VCaP (cell line): ENCODE results near the gene GDPD3.

Experiments used
- H3K27ac ChIP-seq: fragments of 450-650 bp; 2 replicates; pipeline ENCODE4 v1.5.1; 2017
- TF ChIP-seq, protein P1 (sequence below): fragments of 450-650 bp; conservative IDR thresholded peaks from 2 replicates; pipeline ENCODE4 v1.5.1; 2017; ENCODE audit warnings: mild to moderate bottlenecking, moderate library complexity

The GDPD3 gene

DNA sequence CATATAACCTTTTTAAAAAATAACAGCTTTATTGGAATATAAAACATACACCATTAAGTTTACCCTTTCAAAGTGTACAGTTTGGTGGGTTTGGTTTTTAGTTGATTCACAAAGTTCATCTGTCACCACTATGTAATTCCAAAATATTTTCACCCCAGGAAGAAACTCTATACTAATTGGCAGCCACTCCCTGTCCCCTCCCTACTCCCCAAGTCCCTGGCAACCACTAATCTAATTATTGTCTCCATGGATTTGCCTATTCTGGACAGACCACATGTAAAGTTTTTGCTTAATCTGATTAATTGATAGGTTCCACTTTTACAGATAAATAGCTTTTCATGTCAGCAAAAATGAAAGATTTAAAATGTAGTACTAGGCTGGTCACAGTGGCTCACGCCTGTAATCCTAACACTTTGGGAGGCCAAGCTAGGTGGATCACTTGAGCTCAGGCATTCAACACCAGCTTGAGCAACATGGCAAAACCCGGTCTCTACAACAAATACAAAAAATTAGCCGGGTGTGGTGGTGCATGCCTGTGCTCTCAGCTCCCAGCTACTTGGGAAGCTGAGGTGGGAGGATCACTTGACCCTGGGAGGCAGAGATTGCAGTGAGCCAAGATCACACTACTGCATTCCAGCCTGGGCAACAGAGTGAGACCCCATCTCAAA is 34.6 kb upstream of the GDPD3 start:
- H3K27ac ChIP-seq: no peak overlapping the region
- TF ChIP-seq, protein P1, sequence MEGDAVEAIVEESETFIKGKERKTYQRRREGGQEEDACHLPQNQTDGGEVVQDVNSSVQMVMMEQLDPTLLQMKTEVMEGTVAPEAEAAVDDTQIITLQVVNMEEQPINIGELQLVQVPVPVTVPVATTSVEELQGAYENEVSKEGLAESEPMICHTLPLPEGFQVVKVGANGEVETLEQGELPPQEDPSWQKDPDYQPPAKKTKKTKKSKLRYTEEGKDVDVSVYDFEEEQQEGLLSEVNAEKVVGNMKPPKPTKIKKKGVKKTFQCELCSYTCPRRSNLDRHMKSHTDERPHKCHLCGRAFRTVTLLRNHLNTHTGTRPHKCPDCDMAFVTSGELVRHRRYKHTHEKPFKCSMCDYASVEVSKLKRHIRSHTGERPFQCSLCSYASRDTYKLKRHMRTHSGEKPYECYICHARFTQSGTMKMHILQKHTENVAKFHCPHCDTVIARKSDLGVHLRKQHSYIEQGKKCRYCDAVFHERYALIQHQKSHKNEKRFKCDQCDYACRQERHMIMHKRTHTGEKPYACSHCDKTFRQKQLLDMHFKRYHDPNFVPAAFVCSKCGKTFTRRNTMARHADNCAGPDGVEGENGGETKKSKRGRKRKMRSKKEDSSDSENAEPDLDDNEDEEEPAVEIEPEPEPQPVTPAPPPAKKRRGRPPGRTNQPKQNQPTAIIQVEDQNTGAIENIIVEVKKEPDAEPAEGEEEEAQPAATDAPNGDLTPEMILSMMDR: no peak

DNA sequence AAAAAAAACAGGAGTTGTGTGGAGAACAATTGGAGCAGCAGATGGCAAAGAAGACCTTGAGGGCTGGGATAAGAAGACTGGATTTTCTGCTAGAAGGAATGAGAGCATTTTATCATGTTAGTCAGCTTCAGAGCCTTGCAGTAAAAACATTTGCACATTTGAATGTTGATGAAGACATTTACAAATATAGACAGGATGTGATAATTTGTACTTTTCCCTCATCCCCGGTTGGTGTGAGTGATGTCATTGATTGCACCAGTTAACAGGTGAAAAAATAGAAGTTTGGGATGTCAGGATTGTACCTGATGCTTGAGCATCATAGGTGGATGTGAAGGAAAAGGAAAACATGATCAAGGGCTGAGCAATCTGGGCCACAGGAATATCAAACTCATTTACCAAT is 32.3 kb upstream of the GDPD3 start:
- TF ChIP-seq, protein P1: no peak
- H3K27ac ChIP-seq: no peak overlapping the region

DNA sequence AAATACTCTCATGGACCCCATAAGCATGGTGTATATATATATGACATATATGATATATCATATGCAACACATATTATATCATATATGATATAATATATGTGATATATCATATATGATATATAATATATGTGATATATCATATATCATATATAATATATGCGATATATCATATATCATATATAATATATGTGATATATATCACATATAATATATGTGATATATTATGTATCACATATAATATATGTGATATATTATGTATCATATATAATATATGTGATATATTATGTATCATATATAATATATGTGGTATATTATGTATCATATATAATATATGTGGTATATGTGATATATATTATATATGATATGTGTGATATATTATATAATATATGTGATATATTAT is 31.6 kb upstream of the GDPD3 start:
- no peak overlapping the region for H3K27ac ChIP-seq
- TF ChIP-seq, protein P1: no peak

DNA sequence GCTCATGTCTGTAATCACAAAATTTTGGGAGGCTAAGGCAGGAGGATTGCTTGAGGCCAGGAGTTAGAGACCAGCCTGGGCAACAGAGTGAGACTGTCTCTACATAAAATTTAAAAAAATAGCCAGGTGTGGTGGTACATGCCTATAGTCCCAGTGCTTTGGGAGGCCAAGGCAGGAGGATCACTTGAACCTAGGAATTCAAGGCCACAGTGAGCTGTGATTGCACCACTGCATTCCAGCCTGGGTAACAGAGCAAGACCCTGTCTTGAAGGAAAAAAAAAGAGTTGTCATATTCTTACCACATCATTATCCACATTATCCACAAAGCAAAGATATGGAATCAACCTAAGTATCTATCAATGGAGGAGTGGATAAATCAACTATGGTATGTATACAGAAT is 30.7 kb upstream of the GDPD3 start:
- TF ChIP-seq, protein P1: no peak
- H3K27ac ChIP-seq: no peak overlapping the region

DNA sequence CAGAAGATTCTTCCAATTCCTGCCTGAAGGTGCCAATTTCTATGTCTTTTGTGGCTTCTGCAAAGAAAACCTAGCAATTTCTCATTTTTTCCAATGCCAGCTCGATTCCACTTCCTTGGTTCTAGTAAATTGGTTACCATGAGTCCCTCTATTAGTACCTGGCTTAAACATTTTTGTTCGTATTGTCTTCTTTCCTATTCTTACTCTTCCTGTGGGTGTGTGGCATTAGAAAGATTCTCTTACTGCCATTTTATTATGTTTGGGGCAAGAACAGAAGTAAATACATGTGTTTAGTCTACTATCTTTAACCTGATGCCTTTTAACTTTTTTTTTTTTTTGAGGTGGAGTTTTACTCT is 30.0 kb upstream of the GDPD3 start:
- TF ChIP-seq, protein P1: no peak
- H3K27ac ChIP-seq: no peak overlapping the region

DNA sequence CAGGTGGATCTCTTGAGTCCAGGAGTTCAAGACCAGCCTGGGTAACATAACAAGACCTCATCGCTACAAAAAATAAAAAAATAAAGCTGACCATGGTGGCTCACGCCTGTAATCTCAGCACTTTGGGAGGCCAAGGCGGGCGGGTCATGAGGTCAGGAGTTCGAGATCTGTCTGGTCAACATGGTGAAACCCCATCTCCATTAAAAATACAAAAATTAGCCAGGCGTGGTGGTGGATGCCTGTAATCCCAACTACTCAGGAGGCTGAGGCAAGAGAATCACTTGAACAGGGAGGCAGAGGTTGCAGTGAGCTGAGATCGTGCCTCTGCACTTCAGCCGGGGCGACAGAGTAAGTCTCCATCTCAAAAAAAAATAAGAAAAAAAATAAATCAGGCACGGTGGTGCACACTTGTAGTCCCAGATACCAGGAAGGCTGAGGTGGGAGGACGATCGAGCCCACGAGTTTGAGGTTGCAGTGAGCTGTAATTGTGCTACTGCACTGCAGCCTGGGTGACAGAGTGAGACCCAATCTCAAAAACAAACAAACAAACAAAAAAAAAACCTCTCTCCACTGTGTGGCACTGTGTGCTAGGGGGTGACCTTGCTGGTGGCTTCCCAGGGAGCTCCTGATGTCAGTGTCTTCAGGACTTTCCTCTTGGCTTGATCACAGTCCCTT is 29.5 kb upstream of the GDPD3 start:
- TF ChIP-seq, protein P1: no peak
- no peak overlapping the region for H3K27ac ChIP-seq

DNA sequence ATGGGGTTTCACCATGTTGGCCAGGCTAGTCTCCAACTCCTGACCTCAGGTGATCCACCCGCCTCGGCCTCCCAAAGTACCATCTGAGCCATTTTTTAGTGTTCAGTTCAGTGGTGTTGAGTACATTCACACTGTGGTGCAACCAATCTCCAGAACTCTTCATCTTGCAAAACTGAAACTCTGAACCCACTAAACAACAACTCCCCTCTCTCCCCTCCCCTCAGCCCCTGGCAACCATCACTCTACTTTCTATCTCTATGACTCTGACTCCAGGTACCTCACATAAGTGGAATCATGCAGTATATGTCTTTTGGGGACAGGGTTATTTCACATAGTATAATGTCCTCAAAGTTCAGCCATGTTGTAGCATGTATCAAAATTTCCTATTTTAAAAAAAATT is 28.4 kb upstream of the GDPD3 start:
- TF ChIP-seq, protein P1: no peak
- no peak overlapping the region for H3K27ac ChIP-seq
